CD4-positive, alpha-beta T cell (primary cell): ENCODE data around the gene LARGE1. TPM values are rescaled to one million over a fixed set of nuclear protein-coding genes. Genes with fewer than 3 reads are reported as not detected.

Experiments
- ATAC-seq: fragments of 200-7000 bp; cut with Tn5 transposase; one replicate; pipeline ENCODE4 v1.10.0; 2022; ENCODE audit warnings: mild to moderate bottlenecking; ENCODE audit not compliant: poor library complexity
- CTCF ChIA-PET: fragments of 350-600 bp; sonication (Branson Sonifier 250); formaldehyde crosslinking; loops from one replicate; lab custom pipeline; 2021; ENCODE audit warnings: antibody characterized with exemption, inconsistent platforms; lab: Charles Lee
- POLR2A ChIA-PET: fragments of 350-600 bp; sonication (Branson Sonifier 250); formaldehyde crosslinking; loops from one replicate; lab custom pipeline; 2021; ENCODE audit warnings: antibody characterized with exemption, inconsistent platforms; lab: Charles Lee
- DNase-seq, 14 experiments: peaks; one replicate each; pipeline ENCODE4 v3.0.0-alpha.2; 2013 to 2020; ENCODE audit warnings: mixed read lengths in 2 of 14
- H3K27ac ChIP-seq, 2 donors: one replicate each; pipeline versions ENCODE4 v1.5.1 to v1.7.0; 2013; ENCODE audit warnings: low read length in 2 of 2, low read depth in 1 of 2, mild to moderate bottlenecking in 1 of 2
- H3K27me3 ChIP-seq, 2 experiments: 1 replicate in 1 of 2; 2 replicates in 1 of 2; pipeline versions ENCODE4 v1.6.1 to v1.7.0; 2013; ENCODE audit warnings: low read length in 2 of 2, control low read depth in 1 of 2, mild to moderate bottlenecking in 1 of 2, moderate library complexity in 1 of 2; ENCODE audit not compliant: insufficient read depth in 2 of 2, control insufficient read depth in 1 of 2
- H3K36me3 ChIP-seq: one replicate; pipeline ENCODE4 v1.6.1; 2013; ENCODE audit warnings: low read length, control low read depth; ENCODE audit not compliant: insufficient read depth
- H3K4me1 ChIP-seq: one replicate; pipeline ENCODE4 v1.6.1; 2013; ENCODE audit warnings: low read length, control low read depth; ENCODE audit not compliant: insufficient read depth
- H3K4me3 ChIP-seq: one replicate; pipeline ENCODE4 v1.5.1; 2013; ENCODE audit warnings: mild to moderate bottlenecking, low read length, moderate library complexity
- H3K9me3 ChIP-seq, 2 experiments: 1 replicate in 1 of 2; 2 replicates in 1 of 2; pipeline versions ENCODE4 v1.6.1 to v1.7.0; 2013; ENCODE audit warnings: low read length in 2 of 2, mild to moderate bottlenecking in 2 of 2, control low read depth in 1 of 2, moderate library complexity in 1 of 2; ENCODE audit not compliant: control insufficient read depth in 1 of 2, insufficient read depth in 1 of 2
- H3K27ac Mint-ChIP-seq: one replicate; pipeline ENCODE4 v1.8.0; 2020; ENCODE audit warnings: mixed read lengths
- H3K27me3 Mint-ChIP-seq: one replicate; pipeline ENCODE4 v1.8.0; 2021; ENCODE audit warnings: mixed read lengths
- H3K36me3 Mint-ChIP-seq: one replicate; pipeline ENCODE4 v1.8.0; 2021; ENCODE audit warnings: low read depth, mixed read lengths
- H3K4me1 Mint-ChIP-seq: one replicate; pipeline ENCODE4 v1.8.0; 2021; ENCODE audit warnings: low read depth, mixed read lengths
- H3K4me3 Mint-ChIP-seq: one replicate; pipeline ENCODE4 v1.8.0; 2020; ENCODE audit warnings: mild to moderate bottlenecking, mixed read lengths
- H3K9me3 Mint-ChIP-seq: one replicate; pipeline ENCODE4 v1.8.0; 2020; ENCODE audit warnings: mixed read lengths
- CTCF ChIP-seq: fragments of 200-600 bp; IDR thresholded peaks from one replicate; pipeline ENCODE4 v1.8.0; 2022; ENCODE audit warnings: antibody characterized with exemption, mild to moderate bottlenecking
- intact Hi-C, 2 experiments: fragments of 100-400 bp; cut with DNase I in 1 of 2; cut with micrococcal nuclease in 1 of 2; formaldehyde crosslinking; loops; one replicate each; pipeline versions ENCODE4 v1.15.1 to v1.9.0; 2023 to 2025; cut with DNase I, micrococcal nuclease
- total RNA-seq, 174 experiments: library from RNA in 2 of 174; stranded (reverse) in 2 of 174; gene quantifications; one replicate each; pipeline ENCODE4 v1.2.3 and lab custom pipeline; 2021 to 2026

The LARGE1 gene
- total RNA-seq, 2 experiments from 2014 or later = 0.14 to 0.70 TPM

- TF ChIP-seq CTCF = no peak
- Histone ChIP-seq H3K9me3 (peaks cover 0 to 5% of the 10 kb centered on the region in 2 experiments), H3K27ac (no peak overlapping the region), H3K4me1 (peaks cover 3% of the 10 kb centered on the region), H3K27me3 (no peaks in the 10 kb centered on the region), H3K36me3 (no peaks in the 10 kb centered on the region), H3K4me3 (no peak overlapping the region)
- DNase-seq (no peak), ATAC-seq (no peak)
- H3K27me3 Mint-ChIP-seq = peaks cover 4% of the 10 kb centered on the region
- intact Hi-C loops = loop anchor here (2.0 to 10.0 kb wide), 4 partner anchors 276 to 1930 kb away; no protein-coding TSS in a partner anchor
- ChIA-PET CTCF (no interaction called here), POLR2A (no interaction called here)
- H3K9me3 Mint-ChIP-seq = no peaks in the 10 kb centered on the region
- no peaks in the 10 kb centered on the region for H3K4me1 Mint-ChIP-seq
- no peaks in the 10 kb centered on the region for H3K36me3 Mint-ChIP-seq
- no peak overlapping the region for H3K27ac Mint-ChIP-seq
- H3K4me3 Mint-ChIP-seq = no peak overlapping the region
Measured at GRCh38 chr22:33302549-33302948, 617.7 kb downstream of the LARGE1 start.

GRCh38 chr22:33302049-33302545 is 618.2 kb downstream of the LARGE1 start:
- Histone ChIP-seq H3K36me3 (no peaks in the 10 kb centered on the region), H3K4me1 (peaks cover 3% of the 10 kb centered on the region), H3K4me3 (no peak overlapping the region), H3K27ac (no peak overlapping the region), H3K9me3 (peaks cover 0 to 5% of the 10 kb centered on the region in 2 experiments), H3K27me3 (no peaks in the 10 kb centered on the region)
- DNase-seq (peak in 13 of 14 experiments; percentile 5 to 52 (median 19)), ATAC-seq (no peak)
- POLR2A ChIA-PET = no interaction called here
- peaks cover 4% of the 10 kb centered on the region for H3K27me3 Mint-ChIP-seq
- intact Hi-C loops = loop anchor here (2.0 to 10.0 kb wide), 4 partner anchors 277 to 1930 kb away; no protein-coding TSS in a partner anchor
- H3K9me3 Mint-ChIP-seq = no peaks in the 10 kb centered on the region
- no peak overlapping the region for H3K27ac Mint-ChIP-seq
- H3K4me1 Mint-ChIP-seq = no peaks in the 10 kb centered on the region
- H3K36me3 Mint-ChIP-seq = no peaks in the 10 kb centered on the region
- peak; percentile 40 for TF ChIP-seq CTCF
- H3K4me3 Mint-ChIP-seq = no peak overlapping the region
- CTCF ChIA-PET = no interaction called here

GRCh38 chr22:33300165-33300564 is 620.1 kb downstream of the LARGE1 start:
- Histone ChIP-seq H3K27me3 (no peaks in the 10 kb centered on the region), H3K27ac (no peak overlapping the region), H3K4me3 (no peak overlapping the region), H3K9me3 (peaks cover 0 to 5% of the 10 kb centered on the region in 2 experiments), H3K36me3 (no peaks in the 10 kb centered on the region), H3K4me1 (peaks cover 3% of the 10 kb centered on the region)
- ChIA-PET CTCF (no interaction called here), POLR2A (no interaction called here)
- Mint-ChIP-seq H3K4me1 (no peaks in the 10 kb centered on the region), H3K36me3 (no peaks in the 10 kb centered on the region), H3K4me3 (no peak overlapping the region), H3K27ac (no peak overlapping the region), H3K9me3 (no peaks in the 10 kb centered on the region), H3K27me3 (peaks cover 4% of the 10 kb centered on the region)
- TF ChIP-seq CTCF = no peak
- DNase-seq (no peak), ATAC-seq (no peak)
- intact Hi-C loops = loop anchor here in 1 of 2 experiments (5.0 to 10.0 kb wide), 3 partner anchors 1722 to 1932 kb away; no protein-coding TSS in a partner anchor
